ENCODE data around the gene LDLRAD4. TPM values are rescaled to one million over a fixed set of nuclear protein-coding genes. Genes with fewer than 3 reads are reported as not detected.

Gene LDLRAD4
- polyA plus RNA-seq, 1 of the 3 experiments (the other 2 are of a cell fraction), result 0.16 TPM

DNA sequence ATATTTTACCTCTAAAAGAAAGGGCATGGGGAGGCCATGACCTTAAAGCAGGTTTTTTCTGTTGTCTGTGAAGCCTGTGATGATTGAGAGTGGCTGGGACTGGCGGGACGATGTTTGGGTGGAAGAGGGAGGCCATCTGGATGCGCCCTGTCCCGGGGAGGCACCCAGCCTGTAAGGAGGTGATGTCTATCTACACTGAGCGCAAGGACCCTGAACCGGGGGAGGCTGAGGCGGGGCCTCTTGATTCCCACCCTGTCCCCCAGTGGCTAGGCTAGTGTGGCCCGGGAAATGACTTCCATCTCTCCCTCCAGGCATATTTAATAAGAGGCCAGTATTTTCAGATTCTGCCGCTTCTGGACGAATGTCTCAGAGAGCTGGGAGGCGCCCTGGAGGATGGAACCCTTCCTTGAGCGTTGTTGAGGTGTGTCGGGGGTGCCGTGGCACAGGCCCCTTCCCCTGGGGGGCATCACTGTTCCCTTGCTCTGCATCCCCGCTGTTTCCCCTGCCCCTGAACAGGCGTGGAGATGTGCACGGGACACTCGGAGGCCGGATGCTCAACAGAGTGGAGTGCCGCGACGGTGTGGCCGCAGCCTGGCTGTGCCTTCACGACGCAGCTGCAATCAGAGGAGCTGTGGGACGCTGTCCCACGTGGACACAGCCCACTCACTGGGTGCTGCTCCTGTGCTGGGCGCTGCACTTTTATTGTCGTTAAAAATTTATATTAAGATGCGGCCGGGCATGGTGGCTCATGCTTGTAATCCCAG, 185.4 kb downstream of the LDLRAD4 start:
- no peak for DNase-seq
- Histone ChIP-seq H3K36me3 (replicated peaks in 1 of 2; ENCODE audit: control insufficient read depth in 1 of 2, insufficient read depth in 2 of 2, low read length in 1 of 2) (no peaks in the 10 kb centered on the region), H3K9ac (no peak overlapping the region), H3K9me3 (no peaks in the 10 kb centered on the region), H3K27me3 (ENCODE audit: insufficient read depth) (no peaks in the 10 kb centered on the region), H2AFZ (ENCODE audit: low read depth) (no peak overlapping the region), H3K79me2 (ENCODE audit: insufficient read depth) (no peaks in the 10 kb centered on the region), H3K4me2 (no peak overlapping the region), H4K20me1 (ENCODE audit: insufficient read depth) (no peaks in the 10 kb centered on the region), H3F3A (replicated peaks; ENCODE audit: insufficient read depth) (no peaks in the 10 kb centered on the region), H3K4me1 (ENCODE audit: control insufficient read depth in 1 of 2, insufficient read depth in 2 of 2, low read depth in 1 of 2, low read length in 1 of 2) (peaks cover 0 to 5% of the 10 kb centered on the region in 2 experiments; a peak in 1 of 4 replicates), H3K4me3 (ENCODE audit: low read depth in 2 of 2, low read length in 1 of 2) (no peak overlapping the region), H3K9me2 (no peaks in the 10 kb centered on the region), H3K27ac (ENCODE audit: low read depth in 2 of 2, low read length in 1 of 2) (no peak overlapping the region)
- ChIA-PET POLR2A (no interaction called here), CTCF (no interaction called here)
- WGBS (ENCODE audit: low lambda C conversion rate), result 82% methylated on average over 17 of the region's 31 CpGs
- TF ChIP-seq CHD2 (IDR thresholded peaks at IDR 0.05; ENCODE audit: low read length, partially characterized antibody), result no peak
- TF ChIP-seq, protein P1, sequence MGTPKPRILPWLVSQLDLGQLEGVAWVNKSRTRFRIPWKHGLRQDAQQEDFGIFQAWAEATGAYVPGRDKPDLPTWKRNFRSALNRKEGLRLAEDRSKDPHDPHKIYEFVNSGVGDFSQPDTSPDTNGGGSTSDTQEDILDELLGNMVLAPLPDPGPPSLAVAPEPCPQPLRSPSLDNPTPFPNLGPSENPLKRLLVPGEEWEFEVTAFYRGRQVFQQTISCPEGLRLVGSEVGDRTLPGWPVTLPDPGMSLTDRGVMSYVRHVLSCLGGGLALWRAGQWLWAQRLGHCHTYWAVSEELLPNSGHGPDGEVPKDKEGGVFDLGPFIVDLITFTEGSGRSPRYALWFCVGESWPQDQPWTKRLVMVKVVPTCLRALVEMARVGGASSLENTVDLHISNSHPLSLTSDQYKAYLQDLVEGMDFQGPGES (IDR thresholded peaks at IDR 0.05; ENCODE audit: low read depth, low read length), result no peak
- TF ChIP-seq ELF1 (IDR thresholded peaks at IDR 0.05), result no peak
- no peak for TF ChIP-seq FOXJ3 (CRISPR knock-in tag; IDR thresholded peaks at IDR 0.05)
- TF ChIP-seq EP300 (IDR thresholded peaks at IDR 0.05; ENCODE audit: borderline replicate concordance in 1 of 2, low read depth in 1 of 2, low read length in 1 of 2), result no peak
- TF ChIP-seq, protein P2, sequence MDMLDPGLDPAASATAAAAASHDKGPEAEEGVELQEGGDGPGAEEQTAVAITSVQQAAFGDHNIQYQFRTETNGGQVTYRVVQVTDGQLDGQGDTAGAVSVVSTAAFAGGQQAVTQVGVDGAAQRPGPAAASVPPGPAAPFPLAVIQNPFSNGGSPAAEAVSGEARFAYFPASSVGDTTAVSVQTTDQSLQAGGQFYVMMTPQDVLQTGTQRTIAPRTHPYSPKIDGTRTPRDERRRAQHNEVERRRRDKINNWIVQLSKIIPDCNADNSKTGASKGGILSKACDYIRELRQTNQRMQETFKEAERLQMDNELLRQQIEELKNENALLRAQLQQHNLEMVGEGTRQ (IDR thresholded peaks at IDR 0.05; ENCODE audit: borderline replicate concordance, low read depth, low read length), result no peak
- TF ChIP-seq RCOR1 (IDR thresholded peaks at IDR 0.05; ENCODE audit: low read length), result no peak

DNA sequence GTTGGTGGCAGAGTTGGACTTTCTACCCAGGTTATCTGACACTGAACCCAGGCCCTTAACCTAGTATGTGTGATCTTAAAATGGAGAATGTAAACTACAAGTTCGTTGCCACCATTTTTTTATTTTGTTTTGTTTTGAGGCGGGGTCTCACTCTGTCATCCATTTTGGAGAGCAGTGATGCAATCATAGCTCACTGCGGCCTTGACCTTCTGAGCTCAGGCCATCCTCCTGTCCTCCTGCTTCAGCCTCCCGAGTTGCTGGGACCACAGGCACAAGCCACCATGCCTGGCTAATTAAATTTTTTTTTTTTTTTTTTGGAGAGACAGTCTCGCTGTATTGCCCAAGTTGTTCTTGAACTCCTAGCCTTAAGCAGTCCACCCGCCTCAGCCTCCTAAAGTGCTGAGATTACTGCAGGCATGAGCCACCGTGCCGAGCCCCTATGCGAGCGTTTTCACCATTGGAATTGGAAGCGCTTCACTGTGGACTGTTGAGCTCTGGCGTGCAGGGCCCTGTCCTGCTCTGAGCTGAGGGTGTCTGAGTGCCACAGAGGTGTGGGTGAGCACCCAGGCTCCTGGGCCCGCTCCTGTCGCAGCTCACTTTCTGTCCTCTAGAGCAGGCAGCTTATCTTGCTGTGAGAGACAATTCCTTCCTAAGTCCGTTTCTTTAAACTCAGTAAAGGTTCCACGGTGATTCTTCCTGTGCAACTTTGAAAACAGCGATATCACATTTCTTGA, 186.9 kb downstream of the LDLRAD4 start:
- Histone ChIP-seq H3K9me3 (no peaks in the 10 kb centered on the region), H4K20me1 (ENCODE audit: insufficient read depth) (no peaks in the 10 kb centered on the region), H3K9ac (no peak overlapping the region), H3F3A (replicated peaks; ENCODE audit: insufficient read depth) (no peaks in the 10 kb centered on the region), H3K27me3 (ENCODE audit: insufficient read depth) (no peaks in the 10 kb centered on the region), H3K4me2 (no peak overlapping the region), H3K9me2 (no peaks in the 10 kb centered on the region), H3K27ac (ENCODE audit: low read depth in 2 of 2, low read length in 1 of 2) (no peak overlapping the region), H3K4me1 (ENCODE audit: control insufficient read depth in 1 of 2, insufficient read depth in 2 of 2, low read depth in 1 of 2, low read length in 1 of 2) (peaks cover 0 to 5% of the 10 kb centered on the region in 2 experiments; a peak in 1 of 4 replicates), H3K36me3 (replicated peaks in 1 of 2; ENCODE audit: control insufficient read depth in 1 of 2, insufficient read depth in 2 of 2, low read length in 1 of 2) (no peaks in the 10 kb centered on the region), H2AFZ (ENCODE audit: low read depth) (no peak overlapping the region), H3K79me2 (ENCODE audit: insufficient read depth) (no peaks in the 10 kb centered on the region), H3K4me3 (ENCODE audit: low read depth in 2 of 2, low read length in 1 of 2) (no peak overlapping the region)
- TF ChIP-seq YY1 (IDR thresholded peaks at IDR 0.05; ENCODE audit: low read depth), result no peak
- TF ChIP-seq SMC3 (IDR thresholded peaks at IDR 0.05; ENCODE audit: low read depth, low read length), result no peak
- TF ChIP-seq, protein P3, sequence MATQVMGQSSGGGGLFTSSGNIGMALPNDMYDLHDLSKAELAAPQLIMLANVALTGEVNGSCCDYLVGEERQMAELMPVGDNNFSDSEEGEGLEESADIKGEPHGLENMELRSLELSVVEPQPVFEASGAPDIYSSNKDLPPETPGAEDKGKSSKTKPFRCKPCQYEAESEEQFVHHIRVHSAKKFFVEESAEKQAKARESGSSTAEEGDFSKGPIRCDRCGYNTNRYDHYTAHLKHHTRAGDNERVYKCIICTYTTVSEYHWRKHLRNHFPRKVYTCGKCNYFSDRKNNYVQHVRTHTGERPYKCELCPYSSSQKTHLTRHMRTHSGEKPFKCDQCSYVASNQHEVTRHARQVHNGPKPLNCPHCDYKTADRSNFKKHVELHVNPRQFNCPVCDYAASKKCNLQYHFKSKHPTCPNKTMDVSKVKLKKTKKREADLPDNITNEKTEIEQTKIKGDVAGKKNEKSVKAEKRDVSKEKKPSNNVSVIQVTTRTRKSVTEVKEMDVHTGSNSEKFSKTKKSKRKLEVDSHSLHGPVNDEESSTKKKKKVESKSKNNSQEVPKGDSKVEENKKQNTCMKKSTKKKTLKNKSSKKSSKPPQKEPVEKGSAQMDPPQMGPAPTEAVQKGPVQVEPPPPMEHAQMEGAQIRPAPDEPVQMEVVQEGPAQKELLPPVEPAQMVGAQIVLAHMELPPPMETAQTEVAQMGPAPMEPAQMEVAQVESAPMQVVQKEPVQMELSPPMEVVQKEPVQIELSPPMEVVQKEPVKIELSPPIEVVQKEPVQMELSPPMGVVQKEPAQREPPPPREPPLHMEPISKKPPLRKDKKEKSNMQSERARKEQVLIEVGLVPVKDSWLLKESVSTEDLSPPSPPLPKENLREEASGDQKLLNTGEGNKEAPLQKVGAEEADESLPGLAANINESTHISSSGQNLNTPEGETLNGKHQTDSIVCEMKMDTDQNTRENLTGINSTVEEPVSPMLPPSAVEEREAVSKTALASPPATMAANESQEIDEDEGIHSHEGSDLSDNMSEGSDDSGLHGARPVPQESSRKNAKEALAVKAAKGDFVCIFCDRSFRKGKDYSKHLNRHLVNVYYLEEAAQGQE (IDR thresholded peaks at IDR 0.05; ENCODE audit: low read depth, low read length), result no peak
- TF ChIP-seq, protein P1 (IDR thresholded peaks at IDR 0.05; ENCODE audit: low read depth, low read length), result no peak
- no peak for TF ChIP-seq EZH2phosphoT487 (IDR thresholded peaks at IDR 0.05; ENCODE audit: borderline replicate concordance, low read depth)
- ChIA-PET POLR2A (interaction anchor here (0.6 kb wide), 1 partner anchor 356 kb away, joined by 3 read pairs; no protein-coding TSS in a partner anchor), CTCF (interaction anchor here (1.2 kb wide), 1 partner anchor 10 kb away, joined by 3 read pairs; no protein-coding TSS in a partner anchor)
- WGBS (ENCODE audit: low lambda C conversion rate), result 82% methylated on average over 16 of the region's 17 CpGs
- no peak for DNase-seq

All from SK-N-SH (cell line).